T-cell (primary cell): ENCODE results near the gene DAAM1. TPM values are rescaled to one million over a fixed set of nuclear protein-coding genes. Genes with fewer than 3 reads are reported as not detected.

ENCODE experiments used
- ATAC-seq, 4 experiments: fragments of 200-7000 bp in 3 of 4; fragments of 150-1000 bp in 1 of 4; cut with Tn5 transposase; replicated peaks in 1 of 4; 1 replicate in 3 of 4; 2 replicates in 1 of 4; pipeline ENCODE4 v1.10.0; 2021; ENCODE audit warnings: moderate library complexity in 3 of 4, mild to moderate bottlenecking in 2 of 4, moderate number of reproducible peaks in 1 of 4
- CTCF ChIA-PET, 2 donors: fragments of 300-600 bp; sonication (Branson Sonifier 250); formaldehyde crosslinking; loops; one replicate each; lab custom pipeline; 2022; ENCODE audit warnings: antibody characterized with exemption in 2 of 2; lab: Charles Lee
- POLR2A ChIA-PET, 2 donors: fragments of 300-600 bp; sonication (Branson Sonifier 250); formaldehyde crosslinking; loops; one replicate each; lab custom pipeline; 2022; ENCODE audit warnings: antibody characterized with exemption in 2 of 2; lab: Charles Lee
- DNase-seq, 35 experiments: peaks; one replicate each; pipeline versions ENCODE4 v3.0.0 to v3.0.0-alpha.2; 2013 to 2023
- H3K27ac ChIP-seq: one replicate; pipeline ENCODE4 v1.5.1; 2013; ENCODE audit warnings: low read length
- H3K27me3 ChIP-seq, 2 experiments: replicated peaks in 1 of 2; 1 replicate in 1 of 2; 2 replicates in 1 of 2; pipeline versions ENCODE4 v1.6.1 to v1.7.0; 2013; ENCODE audit warnings: low read length in 1 of 2, mixed read lengths in 1 of 2; ENCODE audit not compliant: control insufficient read depth in 2 of 2, insufficient read depth in 2 of 2; ENCODE audit errors: extremely low read depth in 1 of 2
- H3K36me3 ChIP-seq, 2 donors: 1 replicate in 1 of 2; 2 replicates in 1 of 2; pipeline versions ENCODE4 v1.6.1 to v1.7.0; 2013; ENCODE audit warnings: low read length in 1 of 2; ENCODE audit not compliant: control insufficient read depth in 2 of 2, insufficient read depth in 1 of 2; ENCODE audit errors: extremely low read depth in 1 of 2
- H3K4me1 ChIP-seq, 2 experiments: 1 replicate in 1 of 2; 2 replicates in 1 of 2; pipeline versions ENCODE4 v1.6.1 to v1.7.0; 2013; ENCODE audit warnings: low read length in 2 of 2, mixed read lengths in 1 of 2; ENCODE audit not compliant: insufficient read depth in 2 of 2, control insufficient read depth in 1 of 2; ENCODE audit errors: extremely low read depth in 1 of 2
- H3K4me3 ChIP-seq, 2 donors: 1 replicate in 1 of 2; 2 replicates in 1 of 2; pipeline versions ENCODE4 v1.5.1 to v1.7.0; 2013; ENCODE audit warnings: mild to moderate bottlenecking in 2 of 2, low read length in 1 of 2, moderate library complexity in 1 of 2; ENCODE audit not compliant: control insufficient read depth in 1 of 2; ENCODE audit errors: extremely low read depth in 1 of 2
- H3K9me3 ChIP-seq: 2 replicates; pipeline ENCODE4 v1.7.0; 2013
- H3K27ac Mint-ChIP-seq, 2 donors: one replicate each; pipeline ENCODE4 v1.8.0; 2020 to 2021; ENCODE audit warnings: mild to moderate bottlenecking in 2 of 2, mixed read lengths in 2 of 2
- H3K27me3 Mint-ChIP-seq, 2 donors: one replicate each; pipeline ENCODE4 v1.8.0; 2021 to 2022; ENCODE audit warnings: mixed read lengths in 2 of 2
- H3K36me3 Mint-ChIP-seq: one replicate; pipeline ENCODE4 v1.8.0; 2021; ENCODE audit warnings: mixed read lengths
- H3K4me1 Mint-ChIP-seq, 3 donors: one replicate each; pipeline ENCODE4 v1.8.0; 2020 to 2022; ENCODE audit warnings: mixed read lengths in 3 of 3, mild to moderate bottlenecking in 1 of 3
- H3K4me3 Mint-ChIP-seq, 3 donors: one replicate each; pipeline ENCODE4 v1.8.0; 2020 to 2022; ENCODE audit warnings: mild to moderate bottlenecking in 3 of 3, mixed read lengths in 3 of 3, moderate library complexity in 3 of 3
- H3K9me3 Mint-ChIP-seq, 3 donors: one replicate each; pipeline ENCODE4 v1.8.0; 2020 to 2022; ENCODE audit warnings: mixed read lengths in 3 of 3
- WGBS: methylation state at CpG from one replicate; pipeline ENCODE4 v1.1.5; 2013; ENCODE audit warnings: missing lambda C conversion rate; ENCODE audit not compliant: insufficient coverage; 5-methylcytosine and 5-hydroxymethylcytosine counted together
- total RNA-seq, 35 experiments: library from RNA in 6 of 35; stranded (reverse) in 6 of 35; fragments of 120-200 nt in 1 of 35; gene quantifications; one replicate each; pipeline versions ENCODE4 v1.2.1 to v1.2.4 and lab custom pipeline; 2013 to 2026

The DAAM1 gene
- total RNA-seq, 5 donors from 2014 or later (not counting 1 experiment from before 2014, with no cell fraction given): 9.6 to 25.3 (median 23.9) TPM

DNA sequence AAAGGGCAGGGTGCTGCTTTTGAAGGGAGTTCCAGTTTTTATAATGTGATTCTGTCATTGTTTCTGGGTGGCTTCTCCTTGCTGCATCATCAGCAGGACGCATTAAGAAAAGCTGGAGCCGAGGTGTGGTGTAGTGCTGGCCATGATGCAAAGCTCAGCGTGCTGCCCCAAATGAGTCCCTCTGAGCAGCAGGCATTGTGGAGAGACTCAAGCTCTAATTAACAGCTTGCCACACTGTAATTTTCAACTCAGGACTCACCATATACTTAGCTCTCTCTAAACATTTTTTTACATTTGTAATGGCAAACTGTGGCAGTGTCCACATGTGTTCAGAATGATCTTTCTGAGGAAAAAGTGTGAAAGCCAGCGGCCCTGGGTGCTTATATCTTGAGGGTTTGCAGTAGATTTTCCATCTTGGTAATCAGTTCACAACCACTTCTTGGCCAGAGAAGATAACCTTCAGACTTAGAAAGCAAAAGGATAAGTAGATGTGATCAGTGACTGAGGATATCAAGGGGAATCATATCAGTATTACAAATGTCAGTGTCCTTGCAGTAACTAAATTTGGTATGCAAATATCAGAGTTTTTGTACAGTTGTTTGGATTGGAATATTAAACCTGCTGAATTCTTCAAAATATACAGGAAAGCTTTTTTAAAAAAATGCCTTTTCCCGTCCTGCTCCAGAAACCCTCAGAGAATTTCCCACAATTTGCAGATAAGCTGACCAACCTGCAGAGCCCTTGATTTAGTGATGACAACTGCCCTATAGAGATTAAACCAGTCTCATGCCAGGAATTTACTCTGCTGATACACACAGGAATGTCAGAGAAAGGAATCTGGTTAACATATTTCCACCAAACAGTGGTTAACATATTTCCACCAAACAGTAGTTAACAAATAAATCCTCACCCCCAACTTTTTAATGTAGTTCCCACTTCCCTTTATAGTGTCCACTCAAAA is 63.6 kb downstream of the DAAM1 start:
- Mint-ChIP-seq H3K4me1 (peaks cover 1 to 6% (median 5%) of the 10 kb centered on the region in 3 donors), H3K27me3 (no peaks in the 10 kb centered on the region), H3K27ac (no peak overlapping the region), H3K9me3 (no peaks in the 10 kb centered on the region), H3K36me3 (peaks cover 13% of the 10 kb centered on the region), H3K4me3 (no peak overlapping the region)
- Histone ChIP-seq H3K4me3 (no peak overlapping the region), H3K27me3 (no peaks in the 10 kb centered on the region), H3K4me1 (no peaks in the 10 kb centered on the region), H3K9me3 (no peaks in the 10 kb centered on the region), H3K36me3 (peaks cover 0 to 4% of the 10 kb centered on the region in 2 donors), H3K27ac (no peak overlapping the region)
- WGBS: 100% methylated on average over 1 of the region's 5 CpGs
- ATAC-seq (no peak), DNase-seq (no peak)
- CTCF ChIA-PET: interaction anchor here in 1 of 2 donors (0.5 kb wide), 1 partner anchor 435 kb away, joined by 3 read pairs; no protein-coding TSS in a partner anchor
- POLR2A ChIA-PET: no interaction called here

DNA sequence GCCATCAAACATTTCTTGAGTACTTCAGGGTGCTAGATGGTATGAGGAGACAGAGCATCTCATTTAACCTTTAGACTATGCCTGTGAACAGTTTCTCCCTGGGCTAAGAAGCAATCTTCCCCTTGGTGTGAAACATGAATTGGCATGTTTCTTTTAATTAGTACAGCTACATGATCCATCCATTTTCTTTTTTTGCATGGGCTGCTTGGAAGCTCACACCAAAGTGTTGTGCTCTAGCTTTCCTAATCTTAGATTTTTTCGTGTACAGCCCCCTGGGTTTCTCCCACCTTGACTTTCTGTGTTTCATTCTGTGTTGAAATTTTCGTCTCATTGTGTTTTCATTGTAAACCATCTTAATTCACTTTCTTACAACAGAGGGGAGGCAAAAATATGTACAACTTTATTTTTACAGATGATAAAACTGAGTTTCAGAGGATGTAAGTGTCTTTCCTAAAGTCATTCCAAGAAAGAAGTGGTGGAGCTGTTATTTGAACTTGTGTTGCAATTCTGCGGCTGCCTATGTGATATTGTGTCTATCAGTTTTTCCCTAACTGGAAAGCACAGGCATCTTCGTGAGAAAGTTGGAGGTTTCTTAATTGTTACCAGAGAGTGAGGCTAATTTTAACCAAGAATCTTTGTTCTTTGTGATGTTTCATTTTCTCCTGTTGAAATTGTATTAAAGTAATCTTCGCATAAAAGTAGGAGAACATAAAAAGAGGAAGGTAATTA is 64.5 kb downstream of the DAAM1 start:
- ATAC-seq (no peak), DNase-seq (no peak)
- Histone ChIP-seq H3K36me3 (peaks cover 0 to 4% of the 10 kb centered on the region in 2 donors), H3K27me3 (no peaks in the 10 kb centered on the region), H3K4me1 (no peaks in the 10 kb centered on the region), H3K27ac (no peak overlapping the region), H3K9me3 (no peaks in the 10 kb centered on the region), H3K4me3 (no peak overlapping the region)
- Mint-ChIP-seq H3K27me3 (no peaks in the 10 kb centered on the region), H3K27ac (no peak overlapping the region), H3K36me3 (peaks cover 19% of the 10 kb centered on the region), H3K4me3 (no peak overlapping the region), H3K9me3 (no peaks in the 10 kb centered on the region), H3K4me1 (peaks cover 3 to 7% (median 4%) of the 10 kb centered on the region in 3 donors)
- 100% methylated on average over 1 of the region's 5 CpGs for WGBS
- CTCF ChIA-PET: no interaction called here
- POLR2A ChIA-PET: no interaction called here

GRCh38 chr14:59253527-59253926 is 65.1 kb downstream of the DAAM1 start:
- peaks cover 3 to 7% (median 4%) of the 10 kb centered on the region in 3 donors for H3K4me1 Mint-ChIP-seq
- Histone ChIP-seq H3K4me1 (no peaks in the 10 kb centered on the region), H3K27me3 (no peaks in the 10 kb centered on the region), H3K4me3 (no peak overlapping the region), H3K27ac (no peak overlapping the region), H3K9me3 (no peaks in the 10 kb centered on the region), H3K36me3 (peaks cover 0 to 4% of the 10 kb centered on the region in 2 donors)
- peaks cover 21% of the 10 kb centered on the region for H3K36me3 Mint-ChIP-seq
- DNase-seq (no peak), ATAC-seq (no peak)
- ChIA-PET POLR2A (no interaction called here), CTCF (no interaction called here)
- no peaks in the 10 kb centered on the region for H3K27me3 Mint-ChIP-seq
- H3K4me3 Mint-ChIP-seq: no peak overlapping the region
- H3K9me3 Mint-ChIP-seq: no peaks in the 10 kb centered on the region
- no peak overlapping the region for H3K27ac Mint-ChIP-seq

- peaks cover 0 to 4% of the 10 kb centered on the region in 2 donors for H3K36me3 ChIP-seq
- H3K27me3 Mint-ChIP-seq: no peaks in the 10 kb centered on the region
- no peaks in the 10 kb centered on the region for H3K9me3 Mint-ChIP-seq
- H3K4me1 Mint-ChIP-seq: peaks cover 4 to 13% (median 5%) of the 10 kb centered on the region in 3 donors
- no peak overlapping the region for H3K27ac ChIP-seq
- peaks cover 20% of the 10 kb centered on the region for H3K36me3 Mint-ChIP-seq
- no peak overlapping the region for H3K4me3 Mint-ChIP-seq
- H3K27ac Mint-ChIP-seq: no peak overlapping the region
- H3K9me3 ChIP-seq: no peaks in the 10 kb centered on the region
- H3K4me1 ChIP-seq: no peaks in the 10 kb centered on the region
- POLR2A ChIA-PET: no interaction called here
- CTCF ChIA-PET: interaction anchor here in 1 of 2 donors (0.6 kb wide), 1 partner anchor 12 kb away, joined by 3 read pairs; no protein-coding TSS in a partner anchor
- no peaks in the 10 kb centered on the region for H3K27me3 ChIP-seq
- ATAC-seq: no peak
- DNase-seq: no peak
- 84% methylated on average over 6 of the region's 7 CpGs for WGBS
- H3K4me3 ChIP-seq: no peak overlapping the region
Observed at GRCh38 chr14:59254146-59254910, 65.9 kb downstream of the DAAM1 start.

DNA sequence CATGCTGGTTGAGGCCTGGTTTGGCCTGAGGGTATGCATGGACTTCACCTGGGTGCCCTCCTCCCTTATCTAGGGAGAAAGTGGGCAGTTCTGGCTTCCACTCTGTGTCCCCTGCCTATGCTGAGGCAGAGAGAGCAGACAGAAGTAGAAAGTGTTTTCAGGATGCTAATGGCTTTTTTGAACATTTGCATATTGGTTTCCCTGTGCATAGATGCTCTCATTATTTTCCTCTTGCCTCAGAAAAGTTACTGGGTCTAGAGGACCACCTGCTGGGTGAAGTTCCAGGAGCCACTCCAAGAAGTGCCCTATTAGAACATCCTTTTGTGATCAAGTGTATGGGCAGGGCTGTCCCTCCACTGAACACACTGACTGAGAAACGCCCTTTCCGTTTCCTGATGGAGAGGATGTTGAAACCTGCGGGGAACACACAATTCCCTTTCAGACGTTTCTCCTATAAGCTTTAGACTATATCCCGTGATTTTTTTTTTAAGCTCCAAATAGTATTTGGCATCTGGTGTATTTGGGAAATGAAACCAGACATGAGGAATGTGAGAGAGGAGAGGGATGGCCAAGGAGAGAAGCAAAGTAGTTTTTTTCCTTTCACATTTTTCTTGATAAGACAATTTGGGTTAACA is 66.6 kb downstream of the DAAM1 start:
- DNase-seq (no peak), ATAC-seq (no peak)
- Histone ChIP-seq H3K27ac (no peak overlapping the region), H3K36me3 (peaks cover 0 to 4% of the 10 kb centered on the region in 2 donors), H3K4me1 (no peaks in the 10 kb centered on the region), H3K27me3 (no peaks in the 10 kb centered on the region), H3K9me3 (no peaks in the 10 kb centered on the region), H3K4me3 (no peak overlapping the region)
- ChIA-PET POLR2A (no interaction called here), CTCF (no interaction called here)
- Mint-ChIP-seq H3K4me1 (peaks cover 4 to 14% (median 5%) of the 10 kb centered on the region in 3 donors), H3K27me3 (no peaks in the 10 kb centered on the region), H3K9me3 (no peaks in the 10 kb centered on the region), H3K4me3 (no peak overlapping the region), H3K36me3 (peaks cover 20% of the 10 kb centered on the region), H3K27ac (no peak overlapping the region)
- no CpG with 5 or more reads among the region's 5 CpGs for WGBS
